OCI-LY1 (cell line): ENCODE measurements around the gene MMP13.

Source experiments
- H2AFZ ChIP-seq: fragments of 200-600 bp; sonication (generic), shearing (Covaris generic); 2 replicates; pipeline ENCODE4 v1.6.0; 2014; ENCODE audit warnings: antibody characterized with exemption, mild to moderate bottlenecking, low read length
- H3F3A ChIP-seq: fragments of 200-600 bp; sonication (generic), shearing (Covaris generic); 2 replicates; pipeline ENCODE4 v1.6.0; 2014; ENCODE audit warnings: mild to moderate bottlenecking, antibody characterized with exemption, low read length, moderate library complexity; ENCODE audit not compliant: insufficient read depth
- H3K27ac ChIP-seq: fragments of 200-600 bp; sonication (generic); 2 replicates; pipeline ENCODE4 v1.5.1; 2014; ENCODE audit warnings: low read length, mixed run types, mild to moderate bottlenecking, low read depth; ENCODE audit not compliant: poor library complexity, severe bottlenecking
- H3K27me3 ChIP-seq: fragments of 200-600 bp; sonication (generic); 2 replicates; pipeline ENCODE4 v1.6.0; 2014; ENCODE audit warnings: antibody characterized with exemption, mild to moderate bottlenecking, low read length, moderate library complexity; ENCODE audit not compliant: insufficient read depth
- H3K36me3 ChIP-seq: fragments of 200-600 bp; sonication (generic); 2 replicates; pipeline ENCODE4 v1.6.1; 2014; ENCODE audit warnings: mild to moderate bottlenecking, antibody characterized with exemption, low read length, moderate library complexity, mixed read lengths; ENCODE audit not compliant: insufficient read depth
- H3K4me1 ChIP-seq: fragments of 200-600 bp; sonication (generic); 2 replicates; pipeline ENCODE4 v1.5.1; 2014; ENCODE audit warnings: mild to moderate bottlenecking, low read length, moderate library complexity; ENCODE audit not compliant: insufficient read depth, severe bottlenecking
- H3K4me2 ChIP-seq: fragments of 200-600 bp; sonication (generic), shearing (Covaris generic); 2 replicates; pipeline ENCODE4 v1.6.1; 2014; ENCODE audit warnings: low read length
- H3K4me3 ChIP-seq: fragments of 200-600 bp; sonication (generic); 2 replicates; pipeline ENCODE4 v1.5.1; 2014; ENCODE audit warnings: low read length, low read depth, mild to moderate bottlenecking, mixed read lengths; ENCODE audit not compliant: poor library complexity, severe bottlenecking
- H3K79me2 ChIP-seq: fragments of 200-600 bp; shearing (Covaris generic); 2 replicates; pipeline ENCODE4 v1.6.1; 2016; ENCODE audit warnings: mixed run types, low read length, mixed read lengths; ENCODE audit not compliant: insufficient read depth
- H3K9ac ChIP-seq: fragments of 200-600 bp; sonication (generic), shearing (Covaris generic); 2 replicates; pipeline ENCODE4 v1.6.1; 2014; ENCODE audit warnings: mild to moderate bottlenecking, low read length, mixed read lengths
- H3K9me2 ChIP-seq: fragments of 200-600 bp; sonication (generic), shearing (Covaris generic); 2 replicates; pipeline ENCODE4 v1.6.1; 2014; ENCODE audit warnings: low read depth, mild to moderate bottlenecking, low read length, mixed read lengths
- H3K9me3 ChIP-seq: fragments of 200-600 bp; shearing (Covaris generic); 2 replicates; pipeline ENCODE4 v1.6.1; 2014; ENCODE audit warnings: low read length, mixed read lengths
- H4K20me1 ChIP-seq: fragments of 200-600 bp; sonication (generic), shearing (Covaris generic); 2 replicates; pipeline ENCODE4 v1.6.0; 2016; ENCODE audit warnings: mild to moderate bottlenecking, low read length; ENCODE audit not compliant: insufficient read depth
- CTCF ChIP-seq: fragments of 200-600 bp; sonication (generic), shearing (Covaris generic); IDR thresholded peaks from 2 replicates; pipeline ENCODE4 v1.5.1; 2017; ENCODE audit warnings: mild to moderate bottlenecking, antibody characterized with exemption, low read length, moderate library complexity, mixed read lengths
- EZH2 ChIP-seq: fragments of 200-600 bp; sonication (generic), shearing (Covaris generic); IDR thresholded peaks from 2 replicates; pipeline ENCODE4 v1.8.0; 2017; ENCODE audit warnings: borderline replicate concordance, mixed run types, mild to moderate bottlenecking, antibody characterized with exemption, low read length, moderate library complexity, mixed read lengths

The MMP13 gene

GRCh38 chr11:102928247-102928646 is 27.3 kb downstream of the MMP13 start:
- H3K79me2 ChIP-seq: no peaks in the 10 kb centered on the region
- no peaks in the 10 kb centered on the region for H3K36me3 ChIP-seq
- no peaks in the 10 kb centered on the region for H3K4me1 ChIP-seq
- no peaks in the 10 kb centered on the region for H4K20me1 ChIP-seq
- H3K9ac ChIP-seq: no peak overlapping the region
- H2AFZ ChIP-seq: no peak overlapping the region
- no peak overlapping the region for H3K27ac ChIP-seq
- no peak overlapping the region for H3K4me2 ChIP-seq
- no peaks in the 10 kb centered on the region for H3F3A ChIP-seq
- no peaks in the 10 kb centered on the region for H3K9me3 ChIP-seq
- H3K9me2 ChIP-seq: no peaks in the 10 kb centered on the region
- TF ChIP-seq EZH2: no peak
- TF ChIP-seq CTCF: no peak
- no peaks in the 10 kb centered on the region for H3K27me3 ChIP-seq
- no peak overlapping the region for H3K4me3 ChIP-seq

- Histone ChIP-seq H3K27me3 (no peaks in the 10 kb centered on the region), H4K20me1 (no peaks in the 10 kb centered on the region), H3K4me2 (no peak overlapping the region), H3K9ac (no peak overlapping the region), H3K4me1 (no peaks in the 10 kb centered on the region), H3K9me3 (no peaks in the 10 kb centered on the region), H3K79me2 (no peaks in the 10 kb centered on the region), H2AFZ (no peak overlapping the region), H3F3A (no peaks in the 10 kb centered on the region), H3K4me3 (no peak overlapping the region), H3K9me2 (no peaks in the 10 kb centered on the region), H3K36me3 (no peaks in the 10 kb centered on the region), H3K27ac (no peak overlapping the region)
- TF ChIP-seq CTCF (no peak), EZH2 (no peak)
These were observed 27.9 kb downstream of the MMP13 start for GRCh38 chr11:102927624-102927990.

GRCh38 chr11:102926961-102927623 is 28.4 kb downstream of the MMP13 start:
- H3K27me3 ChIP-seq: no peaks in the 10 kb centered on the region
- no peaks in the 10 kb centered on the region for H4K20me1 ChIP-seq
- no peak overlapping the region for H2AFZ ChIP-seq
- H3K4me3 ChIP-seq: no peak overlapping the region
- no peaks in the 10 kb centered on the region for H3K9me3 ChIP-seq
- no peaks in the 10 kb centered on the region for H3F3A ChIP-seq
- H3K36me3 ChIP-seq: no peaks in the 10 kb centered on the region
- H3K4me2 ChIP-seq: no peak overlapping the region
- H3K27ac ChIP-seq: no peak overlapping the region
- no peaks in the 10 kb centered on the region for H3K79me2 ChIP-seq
- no peak overlapping the region for H3K9ac ChIP-seq
- H3K9me2 ChIP-seq: no peaks in the 10 kb centered on the region
- no peaks in the 10 kb centered on the region for H3K4me1 ChIP-seq
- no peak for TF ChIP-seq EZH2
- no peak for TF ChIP-seq CTCF
